ENCODE results near the gene PMEPA1.

DNA sequence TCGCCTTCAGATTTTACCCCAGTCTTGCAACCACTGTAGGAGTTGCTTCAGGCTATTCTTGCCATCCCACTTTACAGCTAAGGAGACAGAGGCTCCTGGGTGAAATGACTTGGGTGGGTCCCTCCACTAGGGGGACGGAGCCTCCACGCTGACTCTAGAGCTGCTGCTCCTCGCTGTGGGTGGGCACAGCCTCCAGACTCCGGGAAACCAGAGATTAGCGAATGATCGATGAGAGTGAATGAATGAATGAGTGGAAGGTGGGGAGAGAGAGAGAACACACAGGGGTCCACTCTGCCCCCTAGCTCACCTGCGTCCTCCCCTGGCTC is 100.0 kb downstream of the PMEPA1 start:
- no peak for TF ChIP-seq POLR2A (IDR thresholded peaks at IDR 0.05; ENCODE audit: low read length)
- TF ChIP-seq, protein P1, sequence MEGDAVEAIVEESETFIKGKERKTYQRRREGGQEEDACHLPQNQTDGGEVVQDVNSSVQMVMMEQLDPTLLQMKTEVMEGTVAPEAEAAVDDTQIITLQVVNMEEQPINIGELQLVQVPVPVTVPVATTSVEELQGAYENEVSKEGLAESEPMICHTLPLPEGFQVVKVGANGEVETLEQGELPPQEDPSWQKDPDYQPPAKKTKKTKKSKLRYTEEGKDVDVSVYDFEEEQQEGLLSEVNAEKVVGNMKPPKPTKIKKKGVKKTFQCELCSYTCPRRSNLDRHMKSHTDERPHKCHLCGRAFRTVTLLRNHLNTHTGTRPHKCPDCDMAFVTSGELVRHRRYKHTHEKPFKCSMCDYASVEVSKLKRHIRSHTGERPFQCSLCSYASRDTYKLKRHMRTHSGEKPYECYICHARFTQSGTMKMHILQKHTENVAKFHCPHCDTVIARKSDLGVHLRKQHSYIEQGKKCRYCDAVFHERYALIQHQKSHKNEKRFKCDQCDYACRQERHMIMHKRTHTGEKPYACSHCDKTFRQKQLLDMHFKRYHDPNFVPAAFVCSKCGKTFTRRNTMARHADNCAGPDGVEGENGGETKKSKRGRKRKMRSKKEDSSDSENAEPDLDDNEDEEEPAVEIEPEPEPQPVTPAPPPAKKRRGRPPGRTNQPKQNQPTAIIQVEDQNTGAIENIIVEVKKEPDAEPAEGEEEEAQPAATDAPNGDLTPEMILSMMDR (IDR thresholded peaks at IDR 0.05), result no peak
- no peak for TF ChIP-seq CBX2 (IDR thresholded peaks at IDR 0.05; ENCODE audit: borderline replicate concordance, low read depth)
- TF ChIP-seq TP53 (CRISPR knock-in tag; IDR thresholded peaks at IDR 0.05), result no peak
- TF ChIP-seq EP300 (IDR thresholded peaks at IDR 0.05), result no peak
- no peak for TF ChIP-seq HDAC2 (IDR thresholded peaks at IDR 0.05)

Data from A549 (cell line).